HG02763 (cell line): ENCODE results near the gene SOS2.

Source experiments
- ATAC-seq: cut with Tn5 transposase; IDR thresholded peaks from one replicate; pipeline ENCODE4 v1.9.1; 2021; ENCODE audit warnings: mild to moderate bottlenecking, moderate library complexity; ENCODE audit not compliant: unreplicated experiment

SOS2 gene

GRCh38 chr14:50231475-50232275 lies at the start of gene SOS2:
TSS of gene SOS2 (minus strand) at chr14:50231578. CDS start at chr14:50231283, 295 bp downstream.
- peak; percentile 85 for ATAC-seq

- ATAC-seq = no peak
Observed at GRCh38 chr14:50272498-50272897, 41.1 kb upstream of the SOS2 start.

GRCh38 chr14:50270932-50271331 lies 39.6 kb upstream of the SOS2 start:
- ATAC-seq = no peak

GRCh38 chr14:50265029-50265428 lies 33.7 kb upstream of the SOS2 start:
- no peak for ATAC-seq

GRCh38 chr14:50263321-50263720 lies 31.9 kb upstream of the SOS2 start:
- ATAC-seq = no peak

- ATAC-seq = no peak
Observed at GRCh38 chr14:50262865-50263264, 31.5 kb upstream of the SOS2 start.

GRCh38 chr14:50260511-50260910 lies 29.1 kb upstream of the SOS2 start:
- ATAC-seq = no peak

GRCh38 chr14:50260072-50260471 lies 28.7 kb upstream of the SOS2 start:
- ATAC-seq = no peak

- ATAC-seq = no peak
Observed at GRCh38 chr14:50257732-50258131, 26.4 kb upstream of the SOS2 start.

- ATAC-seq = no peak
Observed at GRCh38 chr14:50254248-50254647, 22.9 kb upstream of the SOS2 start.

- no peak for ATAC-seq
Observed at GRCh38 chr14:50249136-50249775, 17.9 kb upstream of the SOS2 start.

- ATAC-seq = no peak
Observed at GRCh38 chr14:50247245-50247644, 15.9 kb upstream of the SOS2 start.

- ATAC-seq = no peak
Observed at GRCh38 chr14:50242566-50243310, 11.4 kb upstream of the SOS2 start.

- no peak for ATAC-seq
Observed at GRCh38 chr14:50242096-50242495, 10.7 kb upstream of the SOS2 start.

- no peak for ATAC-seq
Observed at GRCh38 chr14:50237427-50237826, 6.0 kb upstream of the SOS2 start.

- no peak for ATAC-seq
Observed at GRCh38 chr14:50233951-50234250, 2.5 kb upstream of the SOS2 start.

GRCh38 chr14:50233166-50233950 lies 2.0 kb upstream of the SOS2 start:
- no peak for ATAC-seq

GRCh38 chr14:50232276-50232642 lies 881 bp upstream of the SOS2 start:
- no peak for ATAC-seq

GRCh38 chr14:50230701-50231474 lies 490 bp downstream of the SOS2 start:
- peak; percentile 28 for ATAC-seq

GRCh38 chr14:50230401-50230700 lies 1.0 kb downstream of the SOS2 start:
- ATAC-seq = no peak

GRCh38 chr14:50229681-50230080 lies 1.7 kb downstream of the SOS2 start:
- ATAC-seq = no peak
